Keratinocyte (primary cell): Measurements from ENCODE around the gene RIMKLA.

Source experiments
- EZH2 ChIP-seq: IDR thresholded peaks from one replicate; pipeline ENCODE4 v1.6.1; 2012; ENCODE audit warnings: inconsistent platforms, mild to moderate bottlenecking, low read length, moderate library complexity
- TF ChIP-seq, protein P1 (sequence below), 3 experiments: IDR thresholded peaks in 1 of 3; conservative IDR thresholded peaks in 1 of 3; optimal IDR thresholded peaks in 1 of 3; 2 replicates in 2 of 3; 3 replicates in 1 of 3; pipeline versions ENCODE3 to v1.5.1; 2011; ENCODE audit warnings: low read length in 3 of 3, mild to moderate bottlenecking in 3 of 3, moderate library complexity in 2 of 3, control low read depth in 1 of 3, inconsistent platforms in 1 of 3; ENCODE audit not compliant: insufficient read depth in 2 of 3; ENCODE audit errors: extremely low read depth in 1 of 3

- no peak for TF ChIP-seq EZH2
- TF ChIP-seq, protein P1, sequence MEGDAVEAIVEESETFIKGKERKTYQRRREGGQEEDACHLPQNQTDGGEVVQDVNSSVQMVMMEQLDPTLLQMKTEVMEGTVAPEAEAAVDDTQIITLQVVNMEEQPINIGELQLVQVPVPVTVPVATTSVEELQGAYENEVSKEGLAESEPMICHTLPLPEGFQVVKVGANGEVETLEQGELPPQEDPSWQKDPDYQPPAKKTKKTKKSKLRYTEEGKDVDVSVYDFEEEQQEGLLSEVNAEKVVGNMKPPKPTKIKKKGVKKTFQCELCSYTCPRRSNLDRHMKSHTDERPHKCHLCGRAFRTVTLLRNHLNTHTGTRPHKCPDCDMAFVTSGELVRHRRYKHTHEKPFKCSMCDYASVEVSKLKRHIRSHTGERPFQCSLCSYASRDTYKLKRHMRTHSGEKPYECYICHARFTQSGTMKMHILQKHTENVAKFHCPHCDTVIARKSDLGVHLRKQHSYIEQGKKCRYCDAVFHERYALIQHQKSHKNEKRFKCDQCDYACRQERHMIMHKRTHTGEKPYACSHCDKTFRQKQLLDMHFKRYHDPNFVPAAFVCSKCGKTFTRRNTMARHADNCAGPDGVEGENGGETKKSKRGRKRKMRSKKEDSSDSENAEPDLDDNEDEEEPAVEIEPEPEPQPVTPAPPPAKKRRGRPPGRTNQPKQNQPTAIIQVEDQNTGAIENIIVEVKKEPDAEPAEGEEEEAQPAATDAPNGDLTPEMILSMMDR (optimal IDR thresholded peaks at IDR 0.05 in 1 of 3, IDR thresholded peaks at IDR 0.05 in 1 of 3, conservative IDR thresholded peaks at IDR 0.05 in 1 of 3; ENCODE audit: extremely low read depth in 1 of 3, insufficient read depth in 2 of 3, low read length in 3 of 3): no peak
Observed at GRCh38 chr1:42456754-42457089, 76.1 kb downstream of the RIMKLA start.
